HL-60 (cell line): ENCODE data around the gene CTF1.

ENCODE experiments used
- DNase-seq, 2 experiments: peaks; one replicate each; pipeline ENCODE4 v3.0.0-alpha.2; 2010 to 2020; ENCODE audit warnings: low read depth in 1 of 2, low spot score in 1 of 2
- H3K27ac ChIP-seq: fragments of 250-450 bp; sonication (Bioruptor Pico); replicated peaks from 2 replicates; pipeline ENCODE4 v1.5.1; 2020; ENCODE audit warnings: mild to moderate bottlenecking, moderate library complexity
- H3K27me3 ChIP-seq: fragments of 250-450 bp; sonication (Bioruptor Pico); 2 replicates; pipeline ENCODE4 v1.5.1; 2021; ENCODE audit warnings: mild to moderate bottlenecking, moderate library complexity; ENCODE audit not compliant: insufficient read depth, poor library complexity, severe bottlenecking
- H3K4me3 ChIP-seq: replicated peaks from 2 replicates; pipeline ENCODE4 v1.5.1; 2011; ENCODE audit warnings: mild to moderate bottlenecking, control low read depth, low read length; ENCODE audit not compliant: insufficient read depth
- CTCF ChIP-seq: IDR thresholded peaks from one replicate; pipeline ENCODE4 v1.5.1; 2011; ENCODE audit warnings: low read length, control low read depth, inconsistent platforms; ENCODE audit not compliant: insufficient read depth
- GABPA ChIP-seq: IDR thresholded peaks from 2 replicates; pipeline ENCODE4 v1.6.1; 2012; ENCODE audit warnings: low read depth
- POLR2AphosphoS5 ChIP-seq: IDR thresholded peaks from 2 replicates; pipeline ENCODE4 v1.6.1; 2012; ENCODE audit warnings: low read depth
- REST ChIP-seq: IDR thresholded peaks from 2 replicates; pipeline ENCODE4 v1.6.1; 2012; ENCODE audit warnings: low read depth; ENCODE audit not compliant: insufficient replicate concordance
- SPI1 ChIP-seq: IDR thresholded peaks from 2 replicates; pipeline ENCODE4 v1.6.1; 2012; ENCODE audit warnings: low read depth, mild to moderate bottlenecking, borderline replicate concordance

Gene CTF1

GRCh38 chr16:30882429-30883310 lies 13.7 kb upstream of the CTF1 start:
- TF ChIP-seq REST = no peak
- TF ChIP-seq SPI1 = peak; percentile 80
- no peak overlapping the region for H3K27ac ChIP-seq
- peak in 1 of 2 experiments; percentile 49 for DNase-seq
- H3K4me3 ChIP-seq = no peak overlapping the region
- no peaks in the 10 kb centered on the region for H3K27me3 ChIP-seq

- H3K27me3 ChIP-seq = no peaks in the 10 kb centered on the region
- no peak for DNase-seq
- no peak overlapping the region for H3K27ac ChIP-seq
- TF ChIP-seq GABPA (no peak), POLR2AphosphoS5 (no peak), SPI1 (no peak), CTCF (no peak), REST (no peak)
- no peak overlapping the region for H3K4me3 ChIP-seq
These were observed 11.7 kb upstream of the CTF1 start for GRCh38 chr16:30884760-30885159.

- no peak overlapping the region for H3K27ac ChIP-seq
- no peak overlapping the region for H3K4me3 ChIP-seq
- no peaks in the 10 kb centered on the region for H3K27me3 ChIP-seq
- DNase-seq = no peak
- TF ChIP-seq REST = no peak
- TF ChIP-seq POLR2AphosphoS5 = no peak
- TF ChIP-seq GABPA = no peak
- TF ChIP-seq SPI1 = no peak
- no peak for TF ChIP-seq CTCF
These were observed 11.2 kb upstream of the CTF1 start for GRCh38 chr16:30885196-30885595.
